Measurements from ENCODE around the gene DPPA2.

GRCh38 chr3:109284071-109284470 is 32.2 kb downstream of the DPPA2 start:
- TF ChIP-seq CTCF (tag by site-specific recombination; IDR thresholded peaks at IDR 0.05) (no peak), ZNF26 (tag by site-specific recombination; IDR thresholded peaks at IDR 0.05) (no peak)
